ENCODE data around the gene LTBP1.

DNA sequence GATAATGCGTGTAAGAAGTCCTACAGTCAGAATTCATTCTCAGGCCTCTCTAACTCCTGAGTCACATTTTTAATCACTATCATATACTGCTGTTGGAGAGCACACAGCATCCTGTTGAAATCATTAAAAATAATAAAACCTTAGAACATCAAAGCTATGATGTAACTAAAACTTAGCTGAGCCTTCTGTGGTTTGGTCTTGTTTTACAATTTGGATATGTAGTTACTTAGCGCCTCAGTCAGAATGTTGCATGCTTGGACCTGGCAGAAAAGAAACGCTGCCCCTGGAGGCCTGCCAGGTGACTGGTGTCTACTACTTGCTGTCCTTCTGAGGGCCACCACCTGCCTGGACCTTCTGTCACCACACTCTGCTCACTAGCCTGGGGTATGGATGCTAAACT is 268.5 kb downstream of the LTBP1 start:
- no peak for TF ChIP-seq POLR2A (IDR thresholded peaks at IDR 0.05)
- TF ChIP-seq, protein P1, sequence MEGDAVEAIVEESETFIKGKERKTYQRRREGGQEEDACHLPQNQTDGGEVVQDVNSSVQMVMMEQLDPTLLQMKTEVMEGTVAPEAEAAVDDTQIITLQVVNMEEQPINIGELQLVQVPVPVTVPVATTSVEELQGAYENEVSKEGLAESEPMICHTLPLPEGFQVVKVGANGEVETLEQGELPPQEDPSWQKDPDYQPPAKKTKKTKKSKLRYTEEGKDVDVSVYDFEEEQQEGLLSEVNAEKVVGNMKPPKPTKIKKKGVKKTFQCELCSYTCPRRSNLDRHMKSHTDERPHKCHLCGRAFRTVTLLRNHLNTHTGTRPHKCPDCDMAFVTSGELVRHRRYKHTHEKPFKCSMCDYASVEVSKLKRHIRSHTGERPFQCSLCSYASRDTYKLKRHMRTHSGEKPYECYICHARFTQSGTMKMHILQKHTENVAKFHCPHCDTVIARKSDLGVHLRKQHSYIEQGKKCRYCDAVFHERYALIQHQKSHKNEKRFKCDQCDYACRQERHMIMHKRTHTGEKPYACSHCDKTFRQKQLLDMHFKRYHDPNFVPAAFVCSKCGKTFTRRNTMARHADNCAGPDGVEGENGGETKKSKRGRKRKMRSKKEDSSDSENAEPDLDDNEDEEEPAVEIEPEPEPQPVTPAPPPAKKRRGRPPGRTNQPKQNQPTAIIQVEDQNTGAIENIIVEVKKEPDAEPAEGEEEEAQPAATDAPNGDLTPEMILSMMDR (IDR thresholded peaks at IDR 0.05): no peak
